ENCODE measurements around the gene LHX4.

The LHX4 gene

DNA sequence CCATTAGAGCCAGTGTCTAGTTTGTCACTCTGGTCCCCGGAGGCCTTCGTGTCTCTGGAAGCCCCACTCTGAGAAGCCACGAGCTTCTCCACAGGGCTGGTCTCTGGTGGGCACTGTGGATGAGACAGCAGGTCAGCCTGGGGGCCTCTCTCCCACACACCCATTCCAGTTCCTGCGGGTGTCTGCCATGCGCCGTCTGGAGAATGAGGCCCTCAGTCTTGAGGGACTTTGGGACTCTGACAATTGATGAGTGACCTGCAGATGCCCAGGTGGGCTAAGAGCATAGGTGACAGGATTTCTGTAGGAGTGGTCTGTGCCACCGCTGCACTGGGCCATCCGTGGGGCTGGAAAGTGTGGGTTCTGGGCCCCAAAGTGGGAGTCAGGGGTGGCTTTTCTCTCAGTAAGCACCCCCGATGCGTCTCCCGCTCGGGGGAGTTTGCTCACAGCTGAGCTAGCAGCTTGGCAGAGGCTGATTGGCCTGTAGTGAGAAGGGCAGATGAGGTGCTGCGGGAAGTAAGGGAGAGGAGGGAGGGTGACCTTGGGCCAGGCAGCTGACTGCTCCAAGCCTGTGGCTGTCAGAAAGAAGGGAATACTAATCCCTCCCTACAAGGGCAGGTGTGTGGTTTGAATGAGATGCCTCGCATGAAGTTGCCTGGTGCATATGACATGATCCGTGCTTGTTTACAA, 26.4 kb downstream of the LHX4 start:
- no peak for DNase-seq (ENCODE audit: low spot score)

DNA sequence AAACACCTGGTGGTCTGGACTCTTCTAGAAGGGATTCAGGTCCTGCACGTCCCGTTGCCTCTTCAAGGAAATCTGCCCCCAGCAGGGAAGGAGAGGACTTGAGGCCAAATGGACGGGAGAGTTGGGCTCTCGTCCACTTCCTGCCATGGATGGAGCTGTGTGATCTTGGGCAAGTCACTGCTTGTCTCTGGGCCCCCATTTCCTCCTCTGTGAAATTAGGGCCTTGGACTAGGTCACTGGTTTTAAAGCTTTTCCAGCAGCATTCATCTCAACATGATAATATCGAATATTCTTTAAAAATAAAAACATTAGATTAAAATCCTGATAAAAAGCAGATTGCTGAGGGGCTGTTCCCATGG, 26.9 kb downstream of the LHX4 start:
- no peak for DNase-seq (ENCODE audit: low spot score)

DNA sequence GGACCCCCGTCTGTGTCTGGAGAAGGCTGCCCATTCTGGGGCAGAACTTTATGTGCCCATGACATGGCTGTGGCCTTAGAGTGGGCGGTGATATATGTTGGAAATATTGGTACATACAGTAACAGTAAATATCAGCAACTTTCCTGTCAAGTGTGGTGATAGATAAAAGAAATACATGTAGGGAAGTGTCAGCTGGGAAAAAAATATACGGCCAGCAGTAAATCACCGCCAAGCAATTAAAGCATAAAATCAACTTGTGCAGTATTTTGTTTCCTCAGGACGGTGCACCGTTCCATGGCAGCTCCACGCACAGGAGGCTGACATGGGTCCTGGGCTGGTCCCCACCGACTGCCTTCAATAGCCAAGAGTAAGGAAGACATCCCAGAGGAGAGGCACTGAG, 27.4 kb downstream of the LHX4 start:
- no peak for DNase-seq (ENCODE audit: low spot score)

DNA sequence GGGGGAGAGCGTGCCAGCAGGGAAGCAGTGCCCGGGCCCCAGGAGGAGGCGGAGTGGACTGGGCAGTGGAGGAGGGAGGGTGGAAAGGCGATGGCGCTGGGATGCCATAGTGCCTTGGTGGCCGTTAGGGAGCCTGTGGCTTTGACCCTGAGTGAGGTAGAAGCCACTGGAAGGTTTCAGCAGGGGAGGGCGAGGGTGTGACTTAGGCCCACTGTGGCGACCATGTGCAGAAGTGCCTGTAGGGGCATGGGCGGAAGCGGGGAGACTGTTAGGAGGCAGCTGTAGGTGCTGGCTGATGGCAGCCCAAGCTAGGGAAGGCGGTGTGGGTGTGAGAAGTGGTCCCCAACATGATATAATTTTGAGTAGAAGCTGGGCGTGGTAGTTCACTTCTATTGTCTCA, 28.2 kb downstream of the LHX4 start:
- no peak for DNase-seq (ENCODE audit: low spot score)

DNA sequence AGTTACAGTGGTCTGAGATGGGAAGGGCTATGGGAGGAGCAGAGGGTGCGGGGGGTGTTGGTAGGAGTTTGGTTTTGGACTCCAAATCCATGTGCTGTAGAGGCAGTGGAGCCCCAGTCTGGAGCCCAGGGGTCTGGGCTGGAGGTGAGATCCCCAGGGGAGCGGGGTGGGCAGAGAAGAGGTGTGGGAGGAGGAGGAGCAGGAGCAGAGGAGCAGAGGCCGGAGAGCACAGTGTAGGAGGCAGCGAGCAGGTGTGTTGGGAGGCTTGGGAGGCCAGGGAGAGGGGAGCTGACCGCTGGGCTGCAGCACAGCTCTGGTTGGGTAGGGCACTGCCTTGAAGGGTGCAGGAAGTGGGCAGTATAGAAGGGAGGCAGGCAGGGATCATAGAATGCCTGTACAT, 28.9 kb downstream of the LHX4 start:
- DNase-seq (ENCODE audit: low spot score): no peak

DNA sequence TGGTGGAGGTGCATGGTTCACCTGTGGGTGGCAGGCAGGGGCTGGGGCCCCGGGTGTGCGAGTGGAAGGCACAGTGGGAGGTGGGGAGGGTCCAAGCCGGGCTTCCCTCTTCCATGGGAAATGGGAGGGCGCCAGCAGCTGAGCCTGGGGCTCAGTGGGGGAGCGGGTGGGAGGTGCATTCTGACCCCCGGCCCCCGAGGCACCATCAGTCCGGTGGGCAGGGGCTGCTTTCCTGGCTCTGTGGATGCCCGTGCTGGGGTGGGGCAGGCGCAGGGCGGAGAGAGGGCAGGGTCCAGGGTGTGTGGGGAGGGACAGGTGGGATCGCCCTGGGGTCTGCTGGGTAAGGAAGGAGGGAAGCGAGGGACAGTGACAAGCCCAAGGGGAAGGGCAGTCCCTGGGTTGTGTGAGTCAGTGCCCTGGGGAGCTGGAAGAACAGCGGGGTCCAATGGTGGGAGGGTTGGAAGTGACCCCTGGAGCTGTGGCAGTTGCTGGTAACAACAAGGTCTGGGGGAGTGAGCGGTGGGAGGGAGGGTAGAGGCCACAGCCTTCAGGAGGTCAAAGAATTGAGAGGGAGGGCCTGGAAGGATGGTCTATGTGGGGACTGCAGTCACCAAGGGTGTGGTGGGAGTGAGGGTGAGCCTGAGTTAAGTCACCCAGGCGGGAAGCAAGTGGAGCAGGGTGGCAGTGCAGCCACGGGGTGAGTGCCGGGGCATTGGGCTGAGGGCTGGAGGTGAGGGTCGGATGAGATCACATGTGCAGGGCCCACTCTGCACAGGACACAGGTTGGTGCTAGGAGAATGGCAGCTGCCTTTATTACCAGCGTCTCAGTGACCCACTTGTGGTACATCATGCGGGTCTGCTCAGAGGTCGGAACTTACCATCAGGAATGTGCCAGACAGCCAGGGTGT, 29.6 kb downstream of the LHX4 start:
- no peak for DNase-seq (ENCODE audit: low spot score)

DNA sequence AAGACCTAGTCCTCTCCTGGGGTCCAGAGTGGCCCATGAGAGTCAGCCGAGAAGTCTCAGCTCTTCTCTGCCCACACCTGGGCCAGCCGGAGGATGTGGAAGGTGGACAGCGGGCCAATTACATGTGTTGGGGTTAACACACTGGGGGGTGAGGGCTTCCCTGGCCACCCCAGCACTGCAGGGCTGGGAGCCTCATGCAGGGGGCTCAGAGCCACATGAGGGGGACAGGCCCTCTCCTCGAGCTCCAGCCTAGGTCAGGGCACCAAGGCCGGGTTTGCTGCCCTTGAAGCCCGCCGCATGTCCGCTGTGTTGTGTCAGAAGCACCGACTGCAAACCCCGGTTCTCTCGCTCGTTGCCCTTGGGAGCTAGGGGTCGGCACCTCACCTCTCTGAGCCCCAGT, 30.5 kb downstream of the LHX4 start:
- DNase-seq (ENCODE audit: low spot score): no peak

DNA sequence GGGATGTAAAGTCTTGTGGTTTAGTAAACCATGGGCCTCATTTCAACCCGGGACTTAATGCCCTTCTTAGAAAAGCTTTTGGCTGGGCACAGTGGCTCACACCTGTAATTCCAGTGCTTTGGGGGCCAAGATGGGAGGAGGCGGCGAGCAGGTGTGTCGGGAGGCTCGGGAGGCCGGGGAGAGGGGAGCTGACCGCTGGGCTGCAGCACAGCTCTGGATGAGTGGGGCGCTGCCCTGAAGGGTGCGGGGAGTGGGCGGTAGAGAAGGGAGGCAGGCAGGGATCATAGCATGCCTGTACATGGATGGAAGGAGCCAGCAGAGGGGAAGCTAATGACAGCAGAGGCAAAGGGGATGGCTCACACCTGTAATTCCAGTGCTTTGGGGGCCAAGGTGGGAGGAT, 31.0 kb downstream of the LHX4 start:
- DNase-seq (ENCODE audit: low spot score): no peak

DNA sequence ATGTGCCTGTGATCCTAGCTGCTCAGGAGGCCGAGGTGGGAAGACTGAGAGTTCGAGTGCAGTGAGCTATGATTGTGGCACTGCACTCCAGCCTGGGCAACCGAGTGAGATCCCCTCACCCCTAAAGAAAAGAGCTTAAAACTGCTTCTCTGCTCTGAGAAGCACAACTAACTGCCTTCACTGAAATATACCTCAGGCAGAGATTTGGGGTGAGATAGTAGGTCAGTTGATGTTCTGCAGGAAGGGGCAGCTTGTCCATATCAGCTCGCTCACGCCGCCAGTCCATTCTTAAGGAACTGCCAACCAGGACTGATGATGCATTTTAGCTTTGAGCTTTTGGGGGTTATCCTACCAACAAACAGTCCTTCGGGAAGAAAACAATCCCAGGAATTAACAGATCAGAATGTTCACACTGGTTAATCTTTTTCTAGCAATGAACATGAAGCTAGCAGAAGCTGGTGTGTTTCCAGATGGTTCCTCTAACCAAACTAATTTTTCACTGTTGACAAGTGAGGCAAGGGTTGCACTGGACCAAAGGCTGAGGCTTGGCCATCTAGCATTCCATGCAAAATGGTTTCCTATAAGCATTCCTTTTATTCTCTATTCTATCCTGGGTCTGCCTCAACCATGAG, 31.6 kb downstream of the LHX4 start:
- no peak for DNase-seq (ENCODE audit: low spot score)

DNA sequence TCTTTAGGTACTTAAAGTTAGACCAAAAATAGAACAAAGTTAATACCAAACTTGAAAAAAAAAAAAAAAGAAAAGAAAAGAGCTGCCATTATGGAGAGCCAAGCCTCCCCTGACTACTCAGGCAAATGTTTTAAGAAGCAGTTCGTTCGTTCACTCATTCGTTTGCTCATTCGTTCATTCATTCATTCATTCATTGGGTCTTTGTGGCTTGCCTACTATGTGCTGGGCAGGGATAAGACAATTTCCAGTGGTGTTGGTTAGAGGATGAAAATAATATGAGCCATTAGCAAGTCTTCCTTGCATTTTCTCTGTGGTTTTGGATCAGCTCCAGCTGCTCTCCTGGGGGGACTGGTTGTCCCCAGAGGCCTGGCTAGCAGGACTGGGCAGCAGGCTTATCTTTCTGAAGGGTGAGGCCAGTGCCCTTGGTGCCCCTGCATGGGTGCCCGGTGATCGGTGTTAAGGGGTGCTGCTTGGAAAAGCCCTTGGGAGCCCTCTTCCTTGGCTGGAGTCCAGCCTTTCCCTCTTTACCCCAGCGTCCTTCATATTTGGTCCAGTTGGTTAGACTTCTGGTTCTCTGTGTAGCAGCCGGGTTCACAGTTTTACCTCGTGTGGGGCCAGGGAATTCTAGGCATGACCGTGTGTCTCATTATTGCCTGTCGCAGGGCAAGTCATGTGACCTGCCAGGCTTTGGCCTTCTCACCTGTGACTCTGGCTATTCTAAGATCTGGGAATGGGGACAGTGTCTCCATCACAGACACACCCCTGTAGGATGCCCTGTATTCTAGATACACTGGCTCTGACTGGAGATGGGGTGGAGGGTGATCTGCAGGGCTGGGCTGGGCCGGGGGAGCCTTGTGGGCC, 32.8 kb downstream of the LHX4 start:
- no peak for DNase-seq (ENCODE audit: low spot score)

DNA sequence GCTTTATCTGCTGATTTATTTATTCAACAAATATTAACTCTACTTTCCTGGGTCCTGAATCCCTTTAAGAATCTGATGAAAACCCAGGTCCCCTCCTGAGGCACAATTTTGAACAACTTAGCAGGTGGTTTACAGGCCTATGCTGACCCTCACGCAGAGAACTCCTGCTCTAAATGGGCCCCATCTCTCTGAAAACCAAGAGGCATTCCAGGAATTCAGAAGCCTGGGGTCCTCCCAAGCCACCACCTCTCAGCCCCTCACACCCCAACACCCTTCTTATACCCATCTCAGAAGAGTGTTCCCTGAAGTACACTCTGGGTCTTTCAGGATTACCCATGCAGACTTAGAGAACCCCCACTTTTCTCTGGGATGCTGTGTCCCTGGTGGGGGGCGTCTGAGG, 34.5 kb downstream of the LHX4 start:
- DNase-seq (ENCODE audit: low spot score): no peak

DNA sequence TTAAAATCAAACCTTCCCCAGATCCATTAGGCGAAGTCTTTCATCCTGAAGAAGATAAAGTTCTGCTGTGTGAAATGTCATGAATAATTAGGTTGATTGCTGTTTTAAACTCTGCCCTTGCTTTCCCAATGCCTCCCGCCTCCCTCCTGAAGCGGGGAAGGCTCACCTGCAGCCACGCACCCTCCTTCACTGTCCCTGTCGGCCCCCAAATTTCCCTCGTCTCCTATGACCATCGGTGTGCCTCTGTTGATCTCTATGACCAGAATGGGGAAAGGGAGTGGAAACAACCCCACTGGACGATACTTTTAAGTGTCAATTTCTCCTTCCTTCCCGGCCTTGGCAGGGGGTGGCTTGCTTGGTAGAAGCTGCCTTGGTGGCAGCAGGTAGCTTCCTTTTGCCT, 35.1 kb downstream of the LHX4 start:
- DNase-seq (ENCODE audit: low spot score): no peak

DNA sequence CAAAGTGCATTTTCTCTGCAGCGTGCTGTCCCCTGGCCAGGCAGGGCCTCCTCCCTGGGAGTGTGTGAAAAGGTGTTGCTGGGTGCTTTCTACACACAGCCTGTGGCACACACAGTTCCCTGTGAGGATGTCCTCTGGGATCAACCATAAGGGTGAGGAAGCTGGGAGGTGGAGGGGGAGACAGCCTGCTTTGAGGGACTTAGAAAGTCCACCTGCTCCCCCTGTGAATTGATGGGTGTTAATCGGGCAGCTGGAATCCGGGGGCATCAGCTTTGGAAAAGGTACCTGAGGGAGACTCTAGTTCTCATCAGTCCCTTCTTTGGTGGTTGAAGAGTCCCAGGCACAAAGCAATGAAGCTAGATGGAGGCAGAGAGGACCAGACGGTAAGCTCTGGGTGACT, 35.8 kb downstream of the LHX4 start:
- no peak for DNase-seq (ENCODE audit: low spot score)

DNA sequence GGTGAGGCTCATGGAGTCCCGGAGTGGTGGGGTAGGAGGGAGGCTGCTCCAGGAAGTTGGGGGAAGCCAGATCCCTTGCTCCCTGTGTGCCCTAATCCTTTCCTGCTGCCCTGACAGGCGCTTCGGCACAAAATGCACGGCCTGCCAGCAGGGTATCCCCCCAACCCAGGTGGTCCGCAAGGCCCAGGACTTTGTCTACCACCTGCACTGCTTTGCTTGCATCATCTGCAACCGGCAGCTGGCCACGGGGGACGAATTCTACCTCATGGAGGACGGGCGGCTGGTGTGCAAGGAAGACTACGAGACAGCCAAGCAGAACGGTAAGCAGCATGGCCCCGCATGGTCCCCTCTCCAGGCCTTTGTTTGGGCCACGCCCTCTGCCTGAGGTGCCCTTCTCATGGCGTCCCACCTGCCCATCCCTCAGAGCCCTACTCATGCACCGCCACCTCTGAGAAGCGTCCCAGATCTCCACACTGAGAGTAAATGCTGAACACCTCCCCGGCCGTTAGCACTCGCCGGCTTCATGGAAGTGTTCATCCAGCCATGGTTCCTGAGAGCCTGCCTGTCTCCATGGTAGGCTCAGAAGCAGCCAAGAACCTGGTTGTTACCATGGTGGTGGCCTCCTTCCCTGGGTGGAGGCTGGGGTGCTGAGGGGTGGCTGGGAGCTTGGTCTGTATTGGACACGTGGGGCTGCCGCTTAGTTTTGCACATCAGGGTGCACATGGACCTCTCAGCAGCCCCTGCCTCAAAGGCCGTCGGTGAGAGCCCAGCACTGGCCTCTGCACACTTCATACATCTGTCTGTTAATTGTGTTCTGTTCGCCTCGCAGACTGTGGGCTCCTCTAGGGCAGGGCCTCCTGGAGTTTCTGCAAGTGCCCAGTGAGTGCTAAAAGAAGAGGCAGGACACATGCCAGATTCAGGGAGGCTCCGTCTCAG, 36.5 kb downstream of the LHX4 start:
- no peak for DNase-seq (ENCODE audit: low spot score)

DNA sequence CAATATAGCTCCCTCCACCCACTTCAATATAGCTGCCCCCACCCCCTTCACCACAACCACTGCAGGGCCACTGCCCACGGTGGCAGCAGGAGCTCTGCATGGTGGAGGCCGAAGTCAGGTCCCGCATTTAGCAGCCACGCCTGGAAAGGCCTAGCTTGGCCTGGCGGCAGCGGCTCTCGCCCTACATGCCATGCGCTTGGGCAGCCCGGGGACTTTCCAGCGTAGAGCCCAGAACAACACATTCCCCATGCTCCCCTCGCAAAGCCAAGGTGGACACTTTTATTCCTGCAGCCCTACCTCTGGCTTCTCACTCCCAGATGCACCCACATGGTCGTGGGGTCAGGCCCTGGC, 37.1 kb downstream of the LHX4 start:
- no peak for DNase-seq (ENCODE audit: low spot score)

DNA sequence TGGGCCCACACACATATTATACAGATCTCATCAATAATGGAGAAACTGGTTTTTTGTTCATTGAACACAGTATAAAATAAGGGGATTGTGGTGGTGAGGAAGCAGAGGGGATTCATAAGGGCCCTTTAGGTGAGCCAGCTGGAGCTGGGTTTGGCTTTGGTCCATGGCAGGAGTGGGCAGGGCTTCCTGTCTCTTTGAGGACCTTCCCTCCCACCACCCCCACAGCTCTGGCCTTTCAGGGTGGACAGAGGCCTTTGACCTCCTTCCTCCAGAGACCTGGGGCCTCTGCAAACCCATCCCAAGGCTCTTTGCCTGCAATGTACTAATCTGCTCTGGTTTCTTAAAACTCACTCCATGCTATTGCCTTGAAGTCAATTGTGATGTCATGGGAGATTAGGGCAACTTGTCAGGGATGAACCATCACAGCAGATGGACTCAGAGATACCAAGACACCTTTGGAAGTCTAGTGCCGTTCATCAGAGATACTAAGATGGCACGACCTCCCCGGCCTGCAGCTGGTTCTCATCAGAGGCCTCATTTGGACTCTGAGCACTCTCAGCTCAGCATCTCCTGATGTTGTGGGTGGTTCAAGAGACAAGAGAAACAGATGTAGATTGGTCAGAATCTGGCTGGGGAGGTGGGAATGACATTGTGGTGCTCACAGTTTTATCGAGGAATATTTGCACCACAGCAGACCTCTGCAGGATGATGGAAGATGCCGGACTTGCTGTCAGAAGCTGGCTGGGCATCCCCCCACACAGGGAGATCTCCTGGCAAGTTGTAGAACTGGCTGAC, 37.9 kb downstream of the LHX4 start:
- no peak for DNase-seq (ENCODE audit: low spot score)

DNA sequence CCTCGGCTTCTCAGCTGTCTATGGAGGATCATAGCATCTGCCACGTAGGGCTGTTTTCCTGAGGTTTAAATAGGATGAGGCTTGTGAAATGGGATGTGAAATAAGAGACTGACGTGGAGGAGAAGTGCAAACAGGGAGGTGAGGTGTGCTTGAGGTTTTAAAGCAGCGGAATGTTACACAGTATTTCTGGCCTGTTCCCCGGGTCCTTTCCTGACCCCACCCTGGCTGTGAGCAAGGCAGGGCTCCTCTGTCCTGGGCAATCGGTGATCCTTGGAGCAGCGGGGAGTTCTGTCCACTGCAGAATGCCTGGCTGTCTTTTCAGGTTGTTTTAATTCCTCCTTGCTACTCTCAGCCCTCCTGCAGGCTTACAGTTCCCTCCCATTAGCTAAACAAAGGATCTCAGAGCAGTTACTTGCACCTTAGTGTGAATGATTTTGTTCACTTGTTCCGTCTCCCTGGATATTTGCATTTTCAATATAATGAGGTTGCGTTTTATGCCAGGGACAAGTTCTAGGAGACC, 38.6 kb downstream of the LHX4 start:
- no peak for DNase-seq (ENCODE audit: low spot score)

DNA sequence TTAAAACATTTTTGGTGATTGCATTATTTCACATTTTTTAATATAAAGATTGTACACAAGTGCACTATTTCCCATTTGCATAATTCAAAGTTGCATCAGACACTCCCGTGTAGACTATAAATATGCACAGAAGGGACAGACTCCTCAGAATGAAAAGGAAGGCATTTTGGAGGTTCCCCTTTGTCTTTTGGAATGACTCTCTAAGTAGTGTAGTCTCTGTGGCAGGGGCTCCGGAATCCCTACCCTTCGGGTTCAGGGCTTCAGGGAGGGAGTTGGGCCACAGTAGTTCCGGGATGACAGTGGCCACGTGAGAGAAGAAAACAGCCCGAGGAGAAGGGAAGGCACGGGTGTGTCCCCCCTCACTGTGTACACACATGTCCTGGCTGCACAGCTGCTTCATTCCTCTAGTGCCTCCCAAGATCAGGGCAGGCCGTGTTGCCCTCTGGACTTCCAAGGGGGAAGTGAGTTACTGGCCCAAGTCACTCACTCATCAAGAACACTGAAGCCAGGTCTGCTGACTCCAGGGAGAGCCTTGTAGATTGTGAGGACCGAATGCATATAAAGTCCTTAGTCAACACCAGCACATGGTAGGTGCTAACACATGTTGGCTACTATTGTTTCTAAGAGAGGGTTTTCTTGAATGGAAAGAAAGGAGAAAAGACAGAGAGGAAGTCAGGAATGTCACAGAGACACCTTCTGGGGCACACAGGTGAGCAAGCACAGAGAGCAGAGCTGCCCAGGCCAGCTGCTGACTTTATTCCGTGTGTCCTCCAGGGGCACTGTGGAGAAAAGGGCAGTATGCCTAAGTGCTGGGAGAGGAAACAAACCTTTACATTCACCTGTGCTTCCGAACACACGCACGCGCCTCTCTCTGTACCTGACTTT, 39.8 kb downstream of the LHX4 start:
- DNase-seq (ENCODE audit: low spot score): no peak
